Suprapubic skin (tissue), 4 donors: ENCODE data around the gene THRB. TPM values are rescaled to one million over a fixed set of nuclear protein-coding genes. Genes with fewer than 3 reads are reported as not detected.
A peak's percentile ranks its signal among the peaks of the same experiment; 100 is the strongest.

Experiments
- DNase-seq, 2 donors: peaks; one replicate each; pipeline ENCODE4 v3.0.0-alpha.2; 2019; ENCODE audit warnings: low spot score in 2 of 2
- H3K27ac ChIP-seq: fragments of 200-600 bp; sonication (generic); one replicate; pipeline ENCODE4 v1.5.1; 2019
- H3K27me3 ChIP-seq: fragments of 200-600 bp; sonication (generic); one replicate; pipeline ENCODE4 v1.5.1; 2019
- H3K36me3 ChIP-seq: fragments of 200-600 bp; sonication (generic); one replicate; pipeline ENCODE4 v1.5.1; 2019
- H3K4me1 ChIP-seq: fragments of 200-600 bp; sonication (generic); one replicate; pipeline ENCODE4 v1.5.1; 2019
- H3K4me3 ChIP-seq: fragments of 200-600 bp; sonication (generic); one replicate; pipeline ENCODE4 v1.5.1; 2019; ENCODE audit warnings: mild to moderate bottlenecking
- H3K9me3 ChIP-seq: fragments of 200-600 bp; sonication (generic); one replicate; pipeline ENCODE4 v1.5.1; 2019
- EP300 ChIP-seq: sonication (generic); formaldehyde crosslinking; IDR thresholded peaks from one replicate; pipeline ENCODE4 v1.6.1; 2017; ENCODE audit warnings: antibody characterized with exemption
- POLR2A ChIP-seq, 2 donors: fragments of 450-650 bp; IDR thresholded peaks; one replicate each; pipeline ENCODE4 v1.6.1; 2017; ENCODE audit warnings: antibody characterized with exemption in 2 of 2, mild to moderate bottlenecking in 2 of 2, moderate library complexity in 2 of 2
- POLR2AphosphoS5 ChIP-seq, 3 donors: sonication (generic); formaldehyde crosslinking; IDR thresholded peaks; one replicate each; pipeline ENCODE4 v1.6.1; 2017; ENCODE audit warnings: antibody characterized with exemption in 3 of 3
- WGBS: methylation state at CpG from one replicate; pipeline ENCODE4 v1.1.5; 2018; 5-methylcytosine and 5-hydroxymethylcytosine counted together
- total RNA-seq, 4 donors: library from RNA; depleted of rRNA; stranded (reverse); fragments of >200 nt; gene quantifications; one replicate each; pipeline ENCODE4 v1.1.0, GENCODE V29; 2016
- TF ChIP-seq, protein P1 (sequence below), 2 donors: fragments of 200-600 bp in 1 of 2; fragments of 450-650 bp in 1 of 2; sonication (generic) in 1 of 2; IDR thresholded peaks; one replicate each; pipeline ENCODE4 v1.5.1; 2016 to 2019; ENCODE audit warnings: antibody characterized with exemption in 2 of 2, mild to moderate bottlenecking in 1 of 2, moderate library complexity in 1 of 2

The THRB gene
- total RNA-seq, 4 donors from 2014 or later: 16.6 to 32.9 (median 24.4) TPM

DNA sequence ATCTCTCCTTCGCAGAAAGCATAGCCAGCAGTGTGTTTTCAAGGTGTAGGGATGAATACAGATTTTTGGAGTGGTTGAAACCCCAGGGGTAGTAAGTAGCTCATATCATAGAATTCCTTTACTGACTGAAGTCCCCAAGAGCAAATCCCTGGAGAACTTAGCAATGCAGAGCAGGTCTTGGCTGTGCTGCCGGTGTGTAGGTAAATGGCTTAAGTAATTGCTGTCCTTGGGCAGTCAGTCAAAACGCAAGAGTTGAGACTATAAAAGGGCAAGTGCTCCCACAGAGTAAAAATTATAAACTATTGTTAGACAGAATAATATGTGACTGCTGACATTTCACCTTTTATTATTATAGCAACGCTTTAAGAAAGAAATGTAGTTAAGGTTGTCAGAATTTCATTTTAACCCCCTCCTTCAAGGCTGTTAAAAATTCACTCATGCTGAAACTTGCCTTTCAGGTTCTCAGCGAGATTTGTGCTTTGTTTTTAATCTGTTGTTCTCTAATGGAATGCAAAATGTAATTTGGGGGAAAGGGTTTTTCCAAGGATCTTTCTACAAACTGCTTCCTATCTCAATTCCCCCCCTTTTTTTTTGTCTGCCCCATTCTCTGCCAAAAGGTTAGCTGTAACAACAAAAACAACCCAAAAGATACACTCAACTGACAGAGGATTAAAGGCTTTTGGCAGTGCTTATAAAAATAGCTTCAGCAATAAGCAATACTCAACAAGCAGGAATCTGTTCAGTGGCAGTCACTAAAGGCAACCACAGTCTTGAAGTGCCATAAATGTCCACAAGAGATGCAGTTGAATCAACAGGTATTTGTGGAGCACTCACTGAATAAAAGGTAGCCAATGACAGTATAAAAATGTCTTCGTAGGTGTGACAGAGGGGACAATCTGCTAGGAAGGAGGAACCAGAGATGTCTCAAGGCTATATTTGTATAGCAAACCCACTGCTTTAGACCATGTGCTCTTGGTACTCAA, 105.3 kb downstream of the THRB start:
- no peaks in the 10 kb centered on the region for H3K27me3 ChIP-seq
- no peak overlapping the region for H3K4me3 ChIP-seq
- TF ChIP-seq POLR2AphosphoS5 (IDR thresholded peaks at IDR 0.05) (no peak), POLR2A (IDR thresholded peaks at IDR 0.05) (no peak), EP300 (no peak)
- TF ChIP-seq, protein P1, sequence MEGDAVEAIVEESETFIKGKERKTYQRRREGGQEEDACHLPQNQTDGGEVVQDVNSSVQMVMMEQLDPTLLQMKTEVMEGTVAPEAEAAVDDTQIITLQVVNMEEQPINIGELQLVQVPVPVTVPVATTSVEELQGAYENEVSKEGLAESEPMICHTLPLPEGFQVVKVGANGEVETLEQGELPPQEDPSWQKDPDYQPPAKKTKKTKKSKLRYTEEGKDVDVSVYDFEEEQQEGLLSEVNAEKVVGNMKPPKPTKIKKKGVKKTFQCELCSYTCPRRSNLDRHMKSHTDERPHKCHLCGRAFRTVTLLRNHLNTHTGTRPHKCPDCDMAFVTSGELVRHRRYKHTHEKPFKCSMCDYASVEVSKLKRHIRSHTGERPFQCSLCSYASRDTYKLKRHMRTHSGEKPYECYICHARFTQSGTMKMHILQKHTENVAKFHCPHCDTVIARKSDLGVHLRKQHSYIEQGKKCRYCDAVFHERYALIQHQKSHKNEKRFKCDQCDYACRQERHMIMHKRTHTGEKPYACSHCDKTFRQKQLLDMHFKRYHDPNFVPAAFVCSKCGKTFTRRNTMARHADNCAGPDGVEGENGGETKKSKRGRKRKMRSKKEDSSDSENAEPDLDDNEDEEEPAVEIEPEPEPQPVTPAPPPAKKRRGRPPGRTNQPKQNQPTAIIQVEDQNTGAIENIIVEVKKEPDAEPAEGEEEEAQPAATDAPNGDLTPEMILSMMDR (IDR thresholded peaks at IDR 0.05): no peak
- H3K36me3 ChIP-seq: no peaks in the 10 kb centered on the region
- H3K27ac ChIP-seq: peak overlapping the region; percentile 60
- 54% methylated on average over 6 of the region's 6 CpGs for WGBS
- no peak for DNase-seq
- peaks cover 27% of the 10 kb centered on the region for H3K4me1 ChIP-seq
- no peaks in the 10 kb centered on the region for H3K9me3 ChIP-seq

DNA sequence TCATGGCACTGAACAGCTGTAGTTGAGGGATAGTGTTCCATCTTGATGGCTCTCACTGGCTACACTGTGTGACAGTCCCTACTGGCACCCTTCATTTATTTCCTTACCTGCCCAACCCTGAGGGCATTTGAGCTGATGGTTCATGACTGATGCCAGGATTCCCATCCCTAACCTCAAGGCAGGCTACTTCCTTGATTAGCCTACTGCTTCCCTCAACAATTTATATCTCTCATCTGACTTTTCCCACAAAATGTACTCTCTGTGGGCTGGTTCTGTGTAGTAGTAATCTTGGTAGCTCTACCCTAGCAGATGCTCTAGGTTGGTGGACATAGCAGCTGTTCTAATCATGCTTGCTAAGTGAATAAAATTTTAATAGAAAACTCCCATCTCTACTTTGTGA, 106.0 kb downstream of the THRB start:
- H3K36me3 ChIP-seq: no peaks in the 10 kb centered on the region
- no peak for DNase-seq
- TF ChIP-seq POLR2A (IDR thresholded peaks at IDR 0.05): no peak
- TF ChIP-seq EP300: no peak
- TF ChIP-seq, protein P1 (IDR thresholded peaks at IDR 0.05): no peak
- TF ChIP-seq POLR2AphosphoS5 (IDR thresholded peaks at IDR 0.05): no peak
- H3K27ac ChIP-seq: peak overlapping the region; percentile 60
- H3K27me3 ChIP-seq: no peaks in the 10 kb centered on the region
- no peak overlapping the region for H3K4me3 ChIP-seq
- H3K9me3 ChIP-seq: no peaks in the 10 kb centered on the region
- peaks cover 27% of the 10 kb centered on the region for H3K4me1 ChIP-seq

DNA sequence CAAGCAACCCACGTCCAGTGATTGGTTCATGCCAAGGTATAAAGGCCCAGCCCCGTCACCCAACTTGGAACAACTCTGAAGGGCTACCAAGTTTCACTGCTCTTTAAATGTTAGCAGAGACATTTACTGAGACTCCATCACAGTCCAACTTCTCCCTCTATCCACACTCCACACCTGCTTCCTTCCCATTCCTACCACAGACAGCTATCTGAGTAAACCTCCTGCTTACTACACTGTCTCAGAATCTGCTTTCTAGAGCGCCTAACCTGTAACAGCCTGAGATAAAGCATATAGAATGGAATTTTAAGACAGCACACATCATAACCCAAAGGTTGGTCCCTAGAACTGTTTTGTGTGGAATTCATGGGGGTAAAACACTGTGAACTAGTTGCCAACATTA, 106.5 kb downstream of the THRB start:
- 94% methylated on average over 3 of the region's 3 CpGs for WGBS
- no peak overlapping the region for H3K4me3 ChIP-seq
- TF ChIP-seq, protein P1 (IDR thresholded peaks at IDR 0.05): no peak
- TF ChIP-seq POLR2A (IDR thresholded peaks at IDR 0.05) (no peak), POLR2AphosphoS5 (IDR thresholded peaks at IDR 0.05) (no peak), EP300 (no peak)
- H3K9me3 ChIP-seq: no peaks in the 10 kb centered on the region
- no peak for DNase-seq
- no peaks in the 10 kb centered on the region for H3K27me3 ChIP-seq
- H3K36me3 ChIP-seq: no peaks in the 10 kb centered on the region
- H3K27ac ChIP-seq: no peak overlapping the region
- peaks cover 27% of the 10 kb centered on the region for H3K4me1 ChIP-seq

DNA sequence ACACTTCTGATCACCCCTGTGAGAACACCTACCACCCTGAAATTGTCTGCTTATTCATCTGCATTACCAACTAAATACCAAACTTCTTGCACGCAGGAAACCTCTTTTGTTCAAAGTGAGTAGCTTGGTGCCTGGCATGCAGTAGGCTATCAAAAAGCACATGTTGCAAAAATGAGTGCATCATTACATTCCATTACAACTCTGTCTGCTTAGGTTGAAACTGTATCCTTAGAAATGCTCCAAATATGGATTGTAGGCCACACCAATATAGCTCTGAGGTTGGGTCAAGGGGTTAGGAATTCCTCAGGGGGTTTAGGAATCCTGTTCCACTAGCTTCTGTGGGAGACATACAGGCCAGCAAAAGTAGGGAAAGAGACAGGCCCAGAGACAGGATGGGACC, 107.2 kb downstream of the THRB start:
- WGBS: 86% methylated on average over 1 of the region's 1 CpG
- no peak overlapping the region for H3K27ac ChIP-seq
- TF ChIP-seq, protein P1 (IDR thresholded peaks at IDR 0.05): no peak
- TF ChIP-seq POLR2A (IDR thresholded peaks at IDR 0.05): no peak
- no peak for TF ChIP-seq EP300
- no peak for TF ChIP-seq POLR2AphosphoS5 (IDR thresholded peaks at IDR 0.05)

DNA sequence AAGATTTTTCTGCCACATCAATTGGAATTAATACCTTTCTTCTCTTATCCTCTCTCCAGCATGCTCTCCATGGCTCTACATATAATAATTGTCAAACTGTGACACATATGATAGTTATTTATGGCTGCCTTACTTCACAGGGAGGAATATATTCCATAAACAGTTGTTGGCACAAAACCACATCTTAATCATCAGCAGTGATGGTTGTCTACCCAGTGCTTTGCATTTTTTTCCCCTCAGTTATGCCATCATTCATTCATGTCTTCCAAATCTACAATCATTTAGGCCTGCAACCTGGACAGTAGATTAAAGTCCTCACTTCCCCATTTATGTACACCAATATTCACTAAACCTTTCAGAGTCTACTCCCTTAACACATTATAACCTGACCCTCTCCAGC, 107.7 kb downstream of the THRB start:
- TF ChIP-seq POLR2AphosphoS5 (IDR thresholded peaks at IDR 0.05): no peak
- TF ChIP-seq, protein P1 (IDR thresholded peaks at IDR 0.05): no peak
- TF ChIP-seq EP300: no peak
- no peak for TF ChIP-seq POLR2A (IDR thresholded peaks at IDR 0.05)
- Histone ChIP-seq H3K4me3 (no peak overlapping the region), H3K27ac (no peak overlapping the region), H3K4me1 (peaks cover 27% of the 10 kb centered on the region), H3K27me3 (no peaks in the 10 kb centered on the region), H3K36me3 (no peaks in the 10 kb centered on the region), H3K9me3 (no peaks in the 10 kb centered on the region)
- no peak for DNase-seq

More for the DNA sequence above, 107.2 kb downstream of the THRB start:
- no peaks in the 10 kb centered on the region for H3K27me3 ChIP-seq
- H3K36me3 ChIP-seq: no peaks in the 10 kb centered on the region
- no peak for DNase-seq
- H3K9me3 ChIP-seq: no peaks in the 10 kb centered on the region
- peaks cover 27% of the 10 kb centered on the region for H3K4me1 ChIP-seq
- H3K4me3 ChIP-seq: no peak overlapping the region
